Activated B cell treated with CpG ODN at 0.5 μM for 24 hours (primary cell): ENCODE data around the gene LGALS14. TPM values are rescaled to one million over a fixed set of nuclear protein-coding genes. Genes with fewer than 3 reads are reported as not detected.
"Not testable (repeated sequence)": the region's sequence is repeated elsewhere in the genome, so short reads cannot be mapped to it uniquely, and the experiment has no call there.

ENCODE experiments used
- ATAC-seq: fragments of 200-7000 bp; cut with Tn5 transposase; one replicate; pipeline ENCODE4 v1.10.0; 2021; ENCODE audit warnings: low read depth, mild to moderate bottlenecking, moderate library complexity
- CTCF ChIA-PET: fragments of 350-600 bp; sonication (Branson Sonifier 250); formaldehyde crosslinking; loops from one replicate; lab custom pipeline; 2021; ENCODE audit warnings: antibody characterized with exemption; lab: Charles Lee
- POLR2A ChIA-PET: fragments of 350-600 bp; sonication (Branson Sonifier 250); formaldehyde crosslinking; loops from one replicate; lab custom pipeline; 2021; ENCODE audit warnings: antibody characterized with exemption; lab: Charles Lee
- DNase-seq: peaks from one replicate; pipeline ENCODE4 v3.0.0; 2022
- H3K27ac Mint-ChIP-seq: one replicate; pipeline ENCODE4 v1.8.0; 2020; ENCODE audit warnings: mixed read lengths
- H3K27me3 Mint-ChIP-seq: one replicate; pipeline ENCODE4 v1.8.0; 2021; ENCODE audit warnings: mixed read lengths
- H3K36me3 Mint-ChIP-seq: one replicate; pipeline ENCODE4 v1.8.0; 2021; ENCODE audit warnings: low read depth, mixed read lengths
- H3K4me1 Mint-ChIP-seq: one replicate; pipeline ENCODE4 v1.8.0; 2021; ENCODE audit warnings: mixed read lengths
- H3K4me3 Mint-ChIP-seq: one replicate; pipeline ENCODE4 v1.8.0; 2020; ENCODE audit warnings: mild to moderate bottlenecking, mixed read lengths
- H3K9me3 Mint-ChIP-seq: one replicate; pipeline ENCODE4 v1.8.0; 2020; ENCODE audit warnings: mixed read lengths
- CTCF ChIP-seq: fragments of 200-600 bp; IDR thresholded peaks from one replicate; pipeline ENCODE4 v1.8.0; 2022; ENCODE audit warnings: antibody characterized with exemption, mild to moderate bottlenecking
- intact Hi-C: fragments of 100-400 bp; cut with micrococcal nuclease; formaldehyde crosslinking; loops from one replicate; pipeline ENCODE4 v1.15.1; 2024
- total RNA-seq: library from RNA; stranded (reverse); gene quantifications from 2 replicates; pipeline ENCODE4 v1.2.3, GENCODE V29; 2022

The LGALS14 gene
- not detected in 2 replicates for total RNA-seq

GRCh38 chr19:39704181-39705044 is at the start of gene LGALS14:
LGALS14 (plus strand) TSS chr19:39704481; CDS start chr19:39704529, 48 bp downstream.
- Mint-ChIP-seq H3K4me1 (no peaks in the 10 kb centered on the region), H3K36me3 (no peaks in the 10 kb centered on the region), H3K27me3 (peaks cover 23% of the 10 kb centered on the region), H3K4me3 (no peak within 1 kb of the TSS), H3K9me3 (no peaks in the 10 kb centered on the region), H3K27ac (no peak within 1 kb of the TSS)
- intact Hi-C loops: no loop called here
- CTCF ChIA-PET: no interaction called here
- POLR2A ChIA-PET: no interaction called here
- no peak for TF ChIP-seq CTCF
- ATAC-seq (no peak), DNase-seq (no peak)

GRCh38 chr19:39655613-39656012 is 48.7 kb upstream of the LGALS14 start, which contains the start of gene LGALS16:
LGALS16 (plus strand) TSS chr19:39655913; CDS start chr19:39655962, 49 bp downstream.
- Mint-ChIP-seq H3K27me3 (peaks cover 28% of the 10 kb centered on the region), H3K27ac (no peak within 1 kb of the TSS)

GRCh38 chr19:39659791-39660190 is 44.5 kb upstream of the LGALS14 start:
- Mint-ChIP-seq H3K4me1 (no peaks in the 10 kb centered on the region), H3K36me3 (no peaks in the 10 kb centered on the region), H3K9me3 (peaks cover under 1% of the 10 kb centered on the region), H3K27me3 (peaks cover 31% of the 10 kb centered on the region), H3K27ac (no peak overlapping the region), H3K4me3 (no peak overlapping the region)
- ChIA-PET POLR2A (no interaction called here), CTCF (no interaction called here)
- no peak for DNase-seq
- TF ChIP-seq CTCF: no peak
- intact Hi-C loops: no loop called here
- no peak for ATAC-seq

More at GRCh38 chr19:39655613-39656012, 48.7 kb upstream of the LGALS14 start, which contains the start of gene LGALS16:
- DNase-seq: no peak
- no peak for TF ChIP-seq CTCF
- POLR2A ChIA-PET: no interaction called here
- no peak for ATAC-seq
- intact Hi-C loops: no loop called here
- CTCF ChIA-PET: no interaction called here
- Mint-ChIP-seq H3K4me3 (no peak within 1 kb of the TSS), H3K36me3 (no peaks in the 10 kb centered on the region), H3K9me3 (no peaks in the 10 kb centered on the region), H3K4me1 (no peaks in the 10 kb centered on the region)

GRCh38 chr19:39660661-39661060 is 43.6 kb upstream of the LGALS14 start:
- ChIA-PET POLR2A (no interaction called here), CTCF (no interaction called here)
- H3K27me3 Mint-ChIP-seq: peaks cover 38% of the 10 kb centered on the region
- H3K9me3 Mint-ChIP-seq: peaks cover 6% of the 10 kb centered on the region
- intact Hi-C loops: no loop called here
- no peaks in the 10 kb centered on the region for H3K4me1 Mint-ChIP-seq
- TF ChIP-seq CTCF: no peak
- ATAC-seq: no peak
- no peak for DNase-seq
- no peaks in the 10 kb centered on the region for H3K36me3 Mint-ChIP-seq
- no peak overlapping the region for H3K4me3 Mint-ChIP-seq
- no peak overlapping the region for H3K27ac Mint-ChIP-seq

- TF ChIP-seq CTCF: no peak
- H3K36me3 Mint-ChIP-seq: no peaks in the 10 kb centered on the region
- DNase-seq: no peak
- POLR2A ChIA-PET: no interaction called here
- CTCF ChIA-PET: no interaction called here
- peaks cover 11% of the 10 kb centered on the region for H3K9me3 Mint-ChIP-seq
- H3K27ac Mint-ChIP-seq: no peak overlapping the region
- no peaks in the 10 kb centered on the region for H3K4me1 Mint-ChIP-seq
- H3K27me3 Mint-ChIP-seq: peaks cover 42% of the 10 kb centered on the region
- ATAC-seq: no peak
- no peak overlapping the region for H3K4me3 Mint-ChIP-seq
- intact Hi-C loops: no loop called here
These were observed 42.7 kb upstream of the LGALS14 start for GRCh38 chr19:39661565-39661964.

GRCh38 chr19:39669860-39670259 is 34.4 kb upstream of the LGALS14 start:
- POLR2A ChIA-PET, H3K4me3 Mint-ChIP-seq, H3K27ac Mint-ChIP-seq, H3K4me1 Mint-ChIP-seq, ATAC-seq, H3K36me3 Mint-ChIP-seq, DNase-seq: not testable (repeated sequence)
- intact Hi-C loops: loop anchor here (5.0 kb wide), 1 partner anchor 172 kb away; no protein-coding TSS in a partner anchor
- CTCF ChIA-PET: interaction anchor here (1.2 kb wide), 1 partner anchor 118 kb away, joined by 3 read pairs; no protein-coding TSS in a partner anchor
- H3K27me3 Mint-ChIP-seq: peaks cover 34% of the 10 kb centered on the region
- peaks cover 10% of the 10 kb centered on the region for H3K9me3 Mint-ChIP-seq
